Hepatocyte (in vitro differentiated cells): ENCODE data around the gene PEAR1.

Experiments used
- CTCF ChIP-seq: fragments of 200-600 bp; sonication (generic); IDR thresholded peaks from 2 replicates; pipeline ENCODE4 v1.5.1; 2016; ENCODE audit warnings: antibody characterized with exemption, mild to moderate bottlenecking; ENCODE audit not compliant: poor library complexity
- EZH2 ChIP-seq: fragments of 200-600 bp; sonication (generic); IDR thresholded peaks from 2 replicates; pipeline ENCODE4 v1.6.1; 2016; ENCODE audit warnings: antibody characterized with exemption, mild to moderate bottlenecking, borderline replicate concordance
- EZH2phosphoT487 ChIP-seq: fragments of 200-600 bp; sonication (generic); IDR thresholded peaks from one replicate; pipeline ENCODE4 v1.6.1; 2018; ENCODE audit warnings: antibody characterized with exemption, mild to moderate bottlenecking, low read depth, moderate library complexity; ENCODE audit not compliant: unreplicated experiment, severe bottlenecking

DNA sequence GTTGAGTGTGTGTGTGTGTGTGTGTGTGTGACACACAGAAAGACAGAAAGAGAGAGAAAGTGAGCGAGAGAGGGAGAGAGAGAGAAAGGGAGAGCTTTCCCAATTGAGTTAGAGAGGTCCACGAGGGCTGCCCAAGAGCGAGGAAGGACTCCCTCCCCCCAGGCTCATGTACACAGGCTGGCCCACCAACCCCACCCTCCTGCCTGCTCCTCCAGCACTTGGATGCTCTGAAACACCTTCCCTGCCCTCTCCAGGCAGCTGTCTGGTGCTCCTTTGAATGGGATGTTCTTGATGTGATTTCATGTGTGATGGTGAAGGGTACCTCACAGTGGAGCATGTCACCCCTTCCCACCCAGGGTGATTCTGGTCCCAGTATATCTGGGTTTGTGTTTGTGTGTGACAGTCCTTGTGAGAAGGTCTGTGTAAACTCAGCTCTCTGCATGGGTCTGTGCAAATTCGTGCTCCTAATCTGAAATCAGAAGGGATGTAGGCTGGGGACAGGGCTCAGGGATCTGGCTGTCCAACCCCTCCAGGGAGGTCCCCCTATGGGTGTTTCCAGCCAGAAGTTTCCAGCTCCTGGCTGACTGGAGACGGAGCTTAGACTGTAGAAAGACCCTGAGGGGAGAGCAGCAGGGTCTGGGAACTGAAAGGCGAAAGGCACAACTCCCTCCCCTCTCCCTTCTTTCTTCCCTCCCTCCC lies 6.8 kb upstream of the PEAR1 start:
- TF ChIP-seq CTCF (no peak), EZH2 (no peak), EZH2phosphoT487 (no peak)
